HepG2 (cell line): Measurements from ENCODE around the gene ZBP1. TPM values are rescaled to one million over a fixed set of nuclear protein-coding genes. Genes with fewer than 3 reads are reported as not detected.

Source experiments
- ERF ChIP-seq: IDR thresholded peaks from 2 replicates; pipeline ENCODE4 v1.6.1; 2018; ENCODE audit warnings: missing biosample characterization, missing genetic modification reagents
- JARID2 ChIP-seq: sonication (generic); formaldehyde crosslinking; IDR thresholded peaks from 2 replicates; pipeline ENCODE4 v1.8.1; 2023; ENCODE audit warnings: missing genetic modification reagents, inconsistent platforms; ENCODE audit not compliant: insufficient replicate concordance
- JDP2 ChIP-seq: sonication (generic); formaldehyde crosslinking; IDR thresholded peaks from 2 replicates; pipeline ENCODE4 v1.8.1; 2022; ENCODE audit warnings: missing genetic modification reagents, borderline replicate concordance
- MTF2 ChIP-seq: sonication (generic); formaldehyde crosslinking; IDR thresholded peaks from 2 replicates; pipeline ENCODE4 v1.5.0; 2020; ENCODE audit warnings: missing genetic modification reagents, borderline replicate concordance
- NFIB ChIP-seq: sonication (generic); formaldehyde crosslinking; IDR thresholded peaks from 2 replicates; pipeline ENCODE4 v1.9.0; 2021; ENCODE audit warnings: missing genetic modification reagents, mild to moderate bottlenecking, borderline replicate concordance
- POLR2A ChIP-seq, 2 experiments: IDR thresholded peaks; 2 replicates each; pipeline ENCODE4 v1.6.1; 2011; ENCODE audit warnings: low read depth in 2 of 2, low read length in 2 of 2, mild to moderate bottlenecking in 1 of 2, moderate library complexity in 1 of 2; ENCODE audit not compliant: insufficient read depth in 1 of 2
- RXRA ChIP-seq: sonication (generic); formaldehyde crosslinking; IDR thresholded peaks from 2 replicates; pipeline ENCODE4 v1.5.1; 2020; ENCODE audit warnings: missing genetic modification reagents
- SIN3B ChIP-seq: fragments of 150-350 bp; IDR thresholded peaks from 2 replicates; pipeline ENCODE4 v1.6.1; 2014; ENCODE audit warnings: low read length
- SMARCC2 ChIP-seq: fragments of 450-650 bp; IDR thresholded peaks from 2 replicates; pipeline ENCODE4 v1.6.1; 2017; ENCODE audit warnings: antibody characterized with exemption, mild to moderate bottlenecking
- SP4 ChIP-seq: sonication (generic); formaldehyde crosslinking; IDR thresholded peaks from 2 replicates; pipeline ENCODE4 v1.8.1; 2023; ENCODE audit warnings: mild to moderate bottlenecking, missing genetic modification reagents
- ZNF274 ChIP-seq: sonication (generic); formaldehyde crosslinking; IDR thresholded peaks from 2 replicates; pipeline ENCODE4 v1.5.1; 2020; ENCODE audit warnings: mild to moderate bottlenecking, missing genetic modification reagents
- ZNF282 ChIP-seq: fragments of 450-650 bp; IDR thresholded peaks from 2 replicates; pipeline ENCODE4 v1.6.1; 2018; ENCODE audit not compliant: partially characterized antibody
- ZNF317 ChIP-seq: sonication (generic); formaldehyde crosslinking; IDR thresholded peaks from 2 replicates; pipeline ENCODE4 v1.5.0; 2020; ENCODE audit warnings: mild to moderate bottlenecking, missing genetic modification reagents
- ZNF446 ChIP-seq: sonication (generic); formaldehyde crosslinking; IDR thresholded peaks from 2 replicates; pipeline ENCODE4 v1.5.0; 2020; ENCODE audit warnings: mild to moderate bottlenecking, missing genetic modification reagents
- polyA plus RNA-seq, 8 experiments: library from polyadenylated mRNA; depleted of rRNA in 3 of 8; stranded (reverse) in 7 of 8; unstranded in 1 of 8; fragments of >200 nt; fragmentation: Illumina TruSeq in 4 of 8; extraction: Trizol in 4 of 8; gene quantifications; 2 replicates each; pipeline versions ENCODE4 v1.2.1 to v1.2.3, GENCODE V29; 2011 to 2016; ENCODE audit warnings: low read depth in 4 of 8, missing spikeins in 1 of 8, mixed read lengths in 1 of 8; ENCODE audit not compliant: insufficient read depth in 1 of 8
- total RNA-seq, 5 experiments: library from RNA; depleted of rRNA; stranded (reverse); fragments of >200 nt; fragmentation: Illumina TruSeq; extraction: Trizol; gene quantifications; 2 replicates each; pipeline ENCODE4 v1.2.3, GENCODE V29; 2016; ENCODE audit warnings: low read depth in 1 of 5
- TF ChIP-seq, protein P1 (sequence below): sonication (generic); formaldehyde crosslinking; IDR thresholded peaks from 2 replicates; pipeline ENCODE4 v1.5.1; 2020; ENCODE audit warnings: missing genetic modification reagents, mild to moderate bottlenecking, borderline replicate concordance
- TF ChIP-seq, protein P2 (sequence below): sonication (generic); formaldehyde crosslinking; IDR thresholded peaks from 2 replicates; pipeline ENCODE4 v1.8.0; 2022; ENCODE audit warnings: missing genetic modification reagents, mild to moderate bottlenecking, borderline replicate concordance
- TF ChIP-seq, protein P3 (sequence below): sonication (generic); formaldehyde crosslinking; IDR thresholded peaks from 2 replicates; pipeline ENCODE4 v1.4.0; 2020; ENCODE audit warnings: missing genetic modification reagents
- TF ChIP-seq, protein P4 (sequence below): sonication (generic); formaldehyde crosslinking; IDR thresholded peaks from 2 replicates; pipeline ENCODE4 v1.4.0; 2020; ENCODE audit warnings: missing genetic modification reagents, mild to moderate bottlenecking, borderline replicate concordance
- TF ChIP-seq, protein P5 (sequence below): sonication (generic); formaldehyde crosslinking; IDR thresholded peaks from 2 replicates; pipeline ENCODE4 v1.8.1; 2023; ENCODE audit warnings: missing genetic modification reagents, mild to moderate bottlenecking, borderline replicate concordance

ZBP1 gene
- total and polyA plus RNA-seq, 2 of the 13 experiments (the other 11 are each of a cell fraction or from before 2014, with no cell fraction given) = not detected

DNA sequence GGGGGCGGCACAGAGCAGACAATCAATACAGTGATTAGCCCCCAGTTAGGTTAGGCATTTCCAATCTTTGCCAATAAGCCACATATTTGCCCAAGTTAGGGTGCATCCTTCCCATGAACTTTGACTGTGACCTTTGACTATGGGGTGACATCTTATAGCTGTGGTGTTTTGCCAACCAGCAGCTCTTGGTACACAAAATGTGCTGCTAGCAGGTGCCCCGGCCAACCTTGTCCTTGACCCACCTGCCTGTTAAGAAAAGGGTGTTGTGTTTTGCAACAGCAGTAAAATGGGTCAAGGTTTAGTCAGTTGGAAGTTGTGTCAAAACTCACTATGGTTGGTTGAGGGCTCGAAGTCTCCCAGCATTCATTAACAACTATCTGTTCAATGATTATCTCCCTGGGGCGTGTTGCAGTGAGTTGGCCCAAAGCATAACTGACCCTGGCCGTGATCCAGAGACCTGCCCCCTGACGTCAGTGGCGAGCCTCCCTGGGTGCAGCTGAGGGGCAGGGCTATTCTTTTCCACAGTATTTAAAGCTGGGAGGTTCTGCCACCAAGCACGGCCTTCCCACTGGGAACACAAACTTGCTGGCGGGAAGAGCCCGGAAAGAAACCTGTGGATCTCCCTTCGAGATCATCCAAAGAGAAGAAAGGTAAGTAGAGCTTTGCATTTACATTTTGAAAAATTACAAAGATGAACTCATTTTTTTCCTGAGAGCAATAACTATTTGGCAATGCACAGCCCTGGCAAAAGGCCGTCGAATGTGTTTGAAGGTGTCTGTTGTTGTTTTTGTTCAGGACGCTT, 59.5 kb downstream of the ZBP1 start, which contains the start of gene PCK1 (continued):
- TF ChIP-seq, protein P1, sequence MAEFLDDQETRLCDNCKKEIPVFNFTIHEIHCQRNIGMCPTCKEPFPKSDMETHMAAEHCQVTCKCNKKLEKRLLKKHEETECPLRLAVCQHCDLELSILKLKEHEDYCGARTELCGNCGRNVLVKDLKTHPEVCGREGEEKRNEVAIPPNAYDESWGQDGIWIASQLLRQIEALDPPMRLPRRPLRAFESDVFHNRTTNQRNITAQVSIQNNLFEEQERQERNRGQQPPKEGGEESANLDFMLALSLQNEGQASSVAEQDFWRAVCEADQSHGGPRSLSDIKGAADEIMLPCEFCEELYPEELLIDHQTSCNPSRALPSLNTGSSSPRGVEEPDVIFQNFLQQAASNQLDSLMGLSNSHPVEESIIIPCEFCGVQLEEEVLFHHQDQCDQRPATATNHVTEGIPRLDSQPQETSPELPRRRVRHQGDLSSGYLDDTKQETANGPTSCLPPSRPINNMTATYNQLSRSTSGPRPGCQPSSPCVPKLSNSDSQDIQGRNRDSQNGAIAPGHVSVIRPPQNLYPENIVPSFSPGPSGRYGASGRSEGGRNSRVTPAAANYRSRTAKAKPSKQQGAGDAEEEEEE (CRISPR knock-in tag) = no peak
- TF ChIP-seq SIN3B (peak; percentile 86), JARID2 (peak; percentile 77), POLR2A (IDR thresholded peaks at IDR 0.05; ENCODE audit: insufficient read depth in 1 of 2, low read depth in 2 of 2, low read length in 2 of 2) (peak; percentile 79 to 94; a peak in 3 of 4 replicates), JDP2 (CRISPR knock-in tag) (no peak), ZNF282 (no peak), ZNF274 (CRISPR knock-in tag) (peak; percentile 91), SMARCC2 (no peak), ZNF446 (CRISPR knock-in tag) (no peak), ZNF317 (CRISPR knock-in tag) (peak; percentile 73), SP4 (CRISPR knock-in tag) (peak; percentile 78), MTF2 (CRISPR knock-in tag) (0 out of 2 replicates have a peak, but pooled peaks have one; percentile 31), ERF (CRISPR knock-in tag) (peak; percentile 82), NFIB (CRISPR knock-in tag) (peak; percentile 86; the same call in 1 of the 2 replicates), RXRA (peak; percentile 99)
- TF ChIP-seq, protein P2, sequence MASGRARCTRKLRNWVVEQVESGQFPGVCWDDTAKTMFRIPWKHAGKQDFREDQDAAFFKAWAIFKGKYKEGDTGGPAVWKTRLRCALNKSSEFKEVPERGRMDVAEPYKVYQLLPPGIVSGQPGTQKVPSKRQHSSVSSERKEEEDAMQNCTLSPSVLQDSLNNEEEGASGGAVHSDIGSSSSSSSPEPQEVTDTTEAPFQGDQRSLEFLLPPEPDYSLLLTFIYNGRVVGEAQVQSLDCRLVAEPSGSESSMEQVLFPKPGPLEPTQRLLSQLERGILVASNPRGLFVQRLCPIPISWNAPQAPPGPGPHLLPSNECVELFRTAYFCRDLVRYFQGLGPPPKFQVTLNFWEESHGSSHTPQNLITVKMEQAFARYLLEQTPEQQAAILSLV = peak; percentile 92; the same call in 1 of the 2 replicates
- TF ChIP-seq, protein P3, sequence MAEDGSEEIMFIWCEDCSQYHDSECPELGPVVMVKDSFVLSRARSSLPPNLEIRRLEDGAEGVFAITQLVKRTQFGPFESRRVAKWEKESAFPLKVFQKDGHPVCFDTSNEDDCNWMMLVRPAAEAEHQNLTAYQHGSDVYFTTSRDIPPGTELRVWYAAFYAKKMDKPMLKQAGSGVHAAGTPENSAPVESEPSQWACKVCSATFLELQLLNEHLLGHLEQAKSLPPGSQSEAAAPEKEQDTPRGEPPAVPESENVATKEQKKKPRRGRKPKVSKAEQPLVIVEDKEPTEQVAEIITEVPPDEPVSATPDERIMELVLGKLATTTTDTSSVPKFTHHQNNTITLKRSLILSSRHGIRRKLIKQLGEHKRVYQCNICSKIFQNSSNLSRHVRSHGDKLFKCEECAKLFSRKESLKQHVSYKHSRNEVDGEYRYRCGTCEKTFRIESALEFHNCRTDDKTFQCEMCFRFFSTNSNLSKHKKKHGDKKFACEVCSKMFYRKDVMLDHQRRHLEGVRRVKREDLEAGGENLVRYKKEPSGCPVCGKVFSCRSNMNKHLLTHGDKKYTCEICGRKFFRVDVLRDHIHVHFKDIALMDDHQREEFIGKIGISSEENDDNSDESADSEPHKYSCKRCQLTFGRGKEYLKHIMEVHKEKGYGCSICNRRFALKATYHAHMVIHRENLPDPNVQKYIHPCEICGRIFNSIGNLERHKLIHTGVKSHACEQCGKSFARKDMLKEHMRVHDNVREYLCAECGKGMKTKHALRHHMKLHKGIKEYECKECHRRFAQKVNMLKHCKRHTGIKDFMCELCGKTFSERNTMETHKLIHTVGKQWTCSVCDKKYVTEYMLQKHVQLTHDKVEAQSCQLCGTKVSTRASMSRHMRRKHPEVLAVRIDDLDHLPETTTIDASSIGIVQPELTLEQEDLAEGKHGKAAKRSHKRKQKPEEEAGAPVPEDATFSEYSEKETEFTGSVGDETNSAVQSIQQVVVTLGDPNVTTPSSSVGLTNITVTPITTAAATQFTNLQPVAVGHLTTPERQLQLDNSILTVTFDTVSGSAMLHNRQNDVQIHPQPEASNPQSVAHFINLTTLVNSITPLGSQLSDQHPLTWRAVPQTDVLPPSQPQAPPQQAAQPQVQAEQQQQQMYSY (CRISPR knock-in tag) = 0 out of 2 replicates have a peak, but pooled peaks have one; percentile 52
- TF ChIP-seq, protein P4, sequence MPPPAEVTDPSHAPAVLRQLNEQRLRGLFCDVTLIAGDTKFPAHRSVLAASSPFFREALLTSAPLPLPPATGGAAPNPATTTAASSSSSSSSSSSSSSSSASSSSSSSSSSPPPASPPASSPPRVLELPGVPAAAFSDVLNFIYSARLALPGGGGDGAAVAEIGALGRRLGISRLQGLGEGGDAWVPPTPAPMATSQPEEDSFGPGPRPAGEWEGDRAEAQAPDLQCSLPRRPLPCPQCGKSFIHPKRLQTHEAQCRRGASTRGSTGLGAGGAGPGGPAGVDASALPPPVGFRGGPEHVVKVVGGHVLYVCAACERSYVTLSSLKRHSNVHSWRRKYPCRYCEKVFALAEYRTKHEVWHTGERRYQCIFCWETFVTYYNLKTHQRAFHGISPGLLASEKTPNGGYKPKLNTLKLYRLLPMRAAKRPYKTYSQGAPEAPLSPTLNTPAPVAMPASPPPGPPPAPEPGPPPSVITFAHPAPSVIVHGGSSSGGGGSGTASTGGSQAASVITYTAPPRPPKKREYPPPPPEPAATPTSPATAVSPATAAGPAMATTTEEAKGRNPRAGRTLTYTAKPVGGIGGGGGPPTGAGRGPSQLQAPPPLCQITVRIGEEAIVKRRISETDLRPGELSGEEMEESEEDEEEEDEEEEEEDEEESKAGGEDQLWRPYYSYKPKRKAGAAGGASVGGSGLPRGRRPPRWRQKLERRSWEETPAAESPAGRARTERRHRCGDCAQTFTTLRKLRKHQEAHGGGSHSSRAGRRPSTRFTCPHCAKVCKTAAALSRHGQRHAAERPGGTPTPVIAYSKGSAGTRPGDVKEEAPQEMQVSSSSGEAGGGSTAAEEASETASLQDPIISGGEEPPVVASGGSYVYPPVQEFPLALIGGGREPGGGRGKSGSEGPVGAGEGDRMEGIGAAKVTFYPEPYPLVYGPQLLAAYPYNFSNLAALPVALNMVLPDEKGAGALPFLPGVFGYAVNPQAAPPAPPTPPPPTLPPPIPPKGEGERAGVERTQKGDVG = peak; percentile 54; the same call in 1 of the 2 replicates
- TF ChIP-seq, protein P5, sequence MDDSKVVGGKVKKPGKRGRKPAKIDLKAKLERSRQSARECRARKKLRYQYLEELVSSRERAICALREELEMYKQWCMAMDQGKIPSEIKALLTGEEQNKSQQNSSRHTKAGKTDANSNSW = 0 out of 2 replicates have a peak, but pooled peaks have one; percentile 27
